GM21529 (cell line): ENCODE data around the gene TRMT2A.

Source experiments
- ATAC-seq: cut with Tn5 transposase; IDR thresholded peaks from one replicate; pipeline ENCODE4 v1.9.1; 2021; ENCODE audit not compliant: unreplicated experiment

Gene TRMT2A

GRCh38 chr22:20107951-20108756, 8.9 kb downstream of the TRMT2A start:
- no peak for ATAC-seq

DNA sequence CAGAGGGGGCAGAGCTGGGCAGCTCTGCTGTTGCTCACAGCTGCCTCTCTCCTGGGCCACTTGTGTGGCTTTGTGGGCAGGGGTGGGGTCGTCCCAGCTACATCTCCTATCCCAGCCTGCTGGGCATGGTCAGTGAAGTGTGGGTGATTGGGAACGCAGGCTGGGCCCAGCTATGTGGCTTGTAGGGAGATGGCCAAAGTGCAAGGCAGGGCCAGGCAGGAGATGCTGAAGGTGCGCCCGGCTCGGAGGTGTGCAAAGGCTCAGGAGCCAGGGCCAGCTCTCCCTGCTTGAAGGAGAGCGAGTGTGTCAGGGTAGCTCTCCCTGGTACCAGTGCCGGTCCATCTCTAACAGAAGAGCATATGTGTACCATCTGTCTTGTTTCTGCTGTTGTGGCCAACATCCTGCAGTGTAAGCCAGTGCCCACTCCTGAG, 9.5 kb downstream of the TRMT2A start:
- ATAC-seq: no peak

GRCh38 chr22:20106849-20107237, 10.2 kb downstream of the TRMT2A start:
- no peak for ATAC-seq

DNA sequence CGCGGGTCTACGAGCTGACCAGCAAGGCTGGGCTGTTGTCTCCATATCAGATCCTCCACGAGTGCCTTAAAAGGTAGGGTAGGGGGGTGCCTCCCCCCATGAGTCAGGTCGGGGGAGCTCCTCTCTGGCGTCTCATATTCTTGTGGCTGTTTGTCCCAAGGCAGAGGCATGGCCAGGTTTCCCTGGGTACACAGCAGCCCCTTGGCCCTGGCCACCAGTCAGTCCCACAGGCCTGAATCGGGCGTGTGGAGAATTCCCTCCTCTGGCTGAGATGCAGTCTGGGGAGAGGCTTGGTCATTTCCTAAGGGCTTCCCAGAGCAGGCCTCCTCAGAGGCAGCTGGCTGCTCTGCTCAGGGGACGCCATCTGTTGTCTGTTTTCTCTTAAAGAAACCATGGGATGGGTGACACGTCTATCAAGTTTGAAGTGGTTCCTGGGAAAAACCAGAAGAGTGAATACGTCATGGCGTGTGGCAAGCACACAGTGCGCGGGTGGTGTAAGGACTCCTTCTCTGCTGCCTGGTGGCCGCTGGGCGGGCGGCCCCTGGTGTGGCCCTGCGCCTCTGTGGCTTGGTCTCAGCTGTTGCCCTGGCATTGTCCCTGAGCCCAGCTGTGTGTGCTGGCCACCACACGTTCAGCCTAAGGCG, 10.7 kb downstream of the TRMT2A start:
- no peak for ATAC-seq

- ATAC-seq: no peak
These were observed 11.4 kb downstream of the TRMT2A start for GRCh38 chr22:20105456-20106204.

- ATAC-seq: no peak
These were observed 14.7 kb downstream of the TRMT2A start for GRCh38 chr22:20102203-20102780.

GRCh38 chr22:20101638-20102037, 15.4 kb downstream of the TRMT2A start:
- ATAC-seq: no peak

- no peak for ATAC-seq
These were observed 17.8 kb downstream of the TRMT2A start for GRCh38 chr22:20099099-20099711.

DNA sequence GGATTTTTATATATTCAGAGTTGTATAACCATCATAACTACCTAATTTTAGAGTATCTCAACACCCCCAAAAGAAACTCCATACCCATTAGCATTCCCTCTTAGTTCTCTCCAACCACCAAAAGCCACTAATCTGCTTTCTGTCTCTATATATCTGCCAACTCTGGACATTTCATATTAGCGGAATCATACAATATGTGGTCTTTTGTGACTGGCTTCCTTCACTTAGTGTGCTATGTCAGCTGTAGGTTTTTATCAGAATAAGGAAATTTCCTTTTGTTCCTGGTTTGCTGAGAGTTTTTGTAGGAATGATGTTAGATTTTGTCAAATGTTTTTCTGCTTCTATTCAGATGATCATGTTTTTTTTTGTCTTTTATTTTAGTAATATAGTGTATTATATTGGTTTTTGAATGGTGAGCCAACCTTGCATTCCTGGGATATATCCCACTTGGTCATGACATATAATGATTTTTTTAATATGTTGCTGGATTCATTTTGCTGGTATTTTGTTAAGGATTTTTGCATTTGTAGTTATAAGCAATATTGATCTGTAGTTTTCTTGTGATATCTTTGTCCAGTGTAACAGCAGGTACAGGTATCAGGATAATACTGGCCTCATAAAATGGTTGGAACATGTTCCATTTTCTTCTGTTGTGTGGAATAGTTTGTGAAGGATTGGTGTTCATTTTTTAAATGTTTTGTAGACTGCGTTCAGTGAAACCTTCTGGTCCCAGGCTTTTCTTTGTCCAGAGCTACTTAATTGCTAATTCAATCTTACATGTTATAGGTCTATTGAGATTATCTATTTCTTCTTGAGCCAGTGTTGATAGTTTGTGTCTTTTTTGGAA, 20.2 kb downstream of the TRMT2A start:
- ATAC-seq: no peak

DNA sequence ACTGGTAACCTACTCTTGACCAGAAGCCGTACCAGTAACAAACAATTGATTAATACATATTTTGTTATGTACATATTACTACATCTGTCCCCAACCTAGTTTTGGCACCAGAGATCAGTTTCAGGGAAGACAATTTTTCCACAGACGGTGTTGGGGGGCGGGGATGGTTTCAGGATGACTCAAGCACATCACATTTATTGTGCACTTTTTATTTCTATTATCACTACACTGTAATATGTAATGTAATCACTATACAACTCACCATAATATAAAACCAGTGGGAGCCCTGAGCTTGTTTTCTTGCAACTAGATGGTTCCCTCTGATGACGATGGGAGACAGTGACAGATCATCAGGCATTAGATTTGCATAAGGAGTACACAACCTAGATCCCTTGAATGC, 21.5 kb downstream of the TRMT2A start:
- ATAC-seq: no peak

GRCh38 chr22:20094197-20094807, 22.7 kb downstream of the TRMT2A start:
- ATAC-seq: no peak

DNA sequence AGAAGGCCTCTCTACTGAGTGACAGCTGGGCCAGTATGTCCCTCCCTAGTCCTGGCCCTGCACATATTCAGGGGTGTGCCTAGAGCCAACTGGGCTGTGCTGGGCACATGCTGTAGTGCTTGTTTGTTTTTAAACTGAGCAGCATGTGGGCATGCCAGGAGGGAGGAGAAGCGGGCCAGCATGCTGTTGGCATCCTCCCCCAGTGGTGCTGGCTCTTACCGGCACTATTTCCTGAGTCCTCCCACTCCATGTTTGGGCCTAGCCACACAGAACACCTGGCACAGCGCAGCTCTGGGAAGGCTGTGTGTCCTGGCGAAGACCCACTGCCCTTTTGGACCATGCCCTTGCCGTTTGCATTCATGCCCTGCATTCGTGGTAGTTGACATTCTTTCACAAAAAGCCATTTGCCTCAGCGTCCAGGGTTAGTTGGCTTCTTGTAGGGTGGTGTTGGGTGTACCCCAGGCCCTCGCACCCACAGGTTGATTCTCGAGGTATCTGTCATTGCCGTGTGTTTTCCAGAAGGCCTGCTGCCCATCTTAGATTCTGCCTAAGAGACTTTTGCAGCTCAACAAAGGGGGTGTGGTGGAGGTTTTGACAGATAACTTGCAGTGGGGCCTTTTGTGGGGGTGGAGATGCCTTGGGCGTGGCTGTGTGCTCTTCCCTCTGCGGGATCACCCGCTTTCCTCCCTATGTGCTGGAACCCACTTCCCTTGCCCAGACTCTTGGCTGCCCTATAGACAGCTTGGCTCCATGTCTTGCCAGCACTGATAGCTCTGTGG, 23.4 kb downstream of the TRMT2A start:
- no peak for ATAC-seq

DNA sequence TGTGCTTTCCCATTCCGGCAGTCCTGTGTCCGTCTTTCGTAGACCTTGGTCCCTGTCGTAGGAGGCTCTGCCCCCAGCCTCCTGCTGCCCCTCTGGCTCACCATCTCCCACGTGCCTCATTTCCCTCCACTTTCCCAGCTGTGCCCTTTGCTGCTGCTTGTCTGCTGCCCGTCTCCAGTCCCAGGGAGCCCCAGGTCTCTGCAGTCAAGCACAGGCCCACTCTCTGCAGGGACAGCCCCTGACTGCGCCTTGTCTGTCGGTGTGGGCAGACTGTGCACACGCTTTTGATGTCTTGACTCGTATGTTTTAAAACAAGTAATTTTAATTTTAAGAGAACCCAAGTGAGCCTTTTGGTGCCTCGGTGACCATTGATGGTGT, 24.6 kb downstream of the TRMT2A start:
- no peak for ATAC-seq

DNA sequence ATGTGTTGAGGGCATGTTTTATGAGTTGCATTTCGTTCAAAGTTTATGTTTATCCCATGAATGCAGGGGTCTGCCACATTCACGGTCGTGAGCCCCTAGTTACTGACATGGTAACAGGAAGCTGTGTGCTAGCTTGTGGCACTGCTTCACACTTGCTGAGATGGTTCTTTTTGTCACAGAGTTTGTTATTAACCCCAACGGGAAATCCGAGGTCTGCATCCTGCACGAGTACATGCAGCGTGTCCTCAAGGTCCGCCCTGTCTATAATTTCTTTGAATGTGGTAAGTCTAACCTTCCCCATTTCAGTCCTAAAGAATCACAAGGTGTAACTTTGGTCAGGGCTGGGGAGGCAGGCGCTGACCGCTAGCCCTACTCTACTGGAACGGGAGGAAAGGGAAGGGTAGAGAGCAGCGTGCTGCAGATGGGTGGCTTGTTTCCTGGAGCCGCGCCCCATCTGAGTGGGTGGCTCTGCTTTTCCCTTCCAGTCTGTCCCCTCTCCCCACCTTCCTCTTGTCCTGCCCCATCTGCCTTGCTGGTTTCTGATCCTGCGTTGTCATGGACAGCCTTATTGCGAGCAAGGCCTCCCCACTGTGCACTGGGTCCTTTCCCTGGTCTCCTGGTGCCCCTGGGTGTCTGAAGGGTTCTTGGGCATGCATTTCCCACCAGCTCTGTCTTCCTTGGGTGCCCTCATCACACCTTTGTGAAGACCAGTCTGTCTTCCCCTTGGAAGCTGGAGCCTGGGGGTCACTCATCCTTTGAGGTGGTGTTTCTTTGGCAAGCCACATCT, 25.1 kb downstream of the TRMT2A start:
- ATAC-seq: no peak

GRCh38 chr22:20090730-20091240, 26.2 kb downstream of the TRMT2A start:
- no peak for ATAC-seq

DNA sequence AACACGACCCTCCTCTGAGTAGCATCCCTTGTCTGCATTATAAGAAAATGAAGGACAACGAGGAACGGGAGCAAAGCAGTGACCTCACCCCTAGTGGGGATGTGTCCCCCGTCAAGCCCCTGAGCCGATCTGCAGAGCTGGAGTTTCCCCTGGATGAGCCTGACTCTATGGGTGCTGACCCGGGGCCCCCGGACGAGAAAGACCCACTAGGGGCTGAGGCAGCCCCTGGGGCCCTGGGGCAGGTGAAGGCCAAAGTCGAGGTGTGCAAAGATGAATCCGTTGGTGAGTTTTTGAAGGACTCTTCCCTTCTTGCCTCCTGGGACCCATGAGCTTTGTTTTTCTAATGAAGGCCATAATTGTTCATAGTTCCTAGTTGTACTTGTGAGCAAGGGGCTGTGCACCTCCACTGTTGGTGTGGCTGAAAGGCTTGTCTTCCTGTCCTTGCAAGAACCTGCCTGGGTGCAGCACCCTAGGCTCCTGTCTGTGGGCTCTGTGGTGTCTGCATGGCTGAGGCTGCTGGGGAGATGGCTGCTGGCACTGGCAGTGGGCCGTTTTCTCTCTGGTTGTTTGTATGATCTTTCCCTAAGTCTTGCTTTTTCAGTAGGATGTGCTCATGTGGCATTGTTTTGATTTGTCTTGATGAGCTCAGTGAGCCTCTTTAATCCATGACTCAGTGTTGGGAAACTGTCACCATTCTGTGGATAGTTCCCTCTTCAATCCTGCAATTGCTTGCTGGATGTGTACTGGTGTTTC, 26.9 kb downstream of the TRMT2A start:
- no peak for ATAC-seq

DNA sequence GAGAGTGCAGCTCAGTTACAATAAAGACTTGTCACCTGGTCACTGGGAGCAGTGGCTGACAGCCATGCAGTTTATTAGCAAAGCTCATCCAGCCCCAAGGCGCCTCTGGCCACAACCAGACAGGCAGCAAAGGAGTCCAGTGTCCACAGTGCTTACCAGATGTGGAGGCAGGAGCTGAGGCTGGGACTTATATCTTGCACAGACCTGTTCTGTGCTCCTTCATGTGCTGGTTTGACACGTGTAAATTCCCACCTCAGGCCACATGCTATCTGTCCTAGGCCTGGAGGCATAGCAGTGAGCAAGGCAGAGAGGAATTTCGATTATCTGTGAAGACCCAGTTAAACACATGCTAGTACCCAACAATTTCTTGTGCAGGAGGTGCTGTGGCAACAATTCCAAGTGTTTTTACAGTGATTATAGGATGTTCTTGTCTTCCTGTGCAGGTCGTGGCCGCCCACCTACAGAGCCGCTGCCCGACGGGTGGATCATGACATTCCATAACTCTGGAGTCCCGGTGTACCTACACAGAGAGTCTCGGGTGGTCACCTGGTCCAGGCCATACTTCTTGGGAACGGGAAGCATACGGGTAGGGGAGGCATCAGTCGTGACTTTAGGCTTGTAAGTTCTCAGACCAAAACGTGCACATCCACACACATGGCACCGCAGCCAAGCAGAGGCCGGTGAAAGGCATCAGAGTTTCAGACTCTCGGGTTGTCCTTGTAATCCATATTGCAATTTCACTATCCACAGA, 27.6 kb downstream of the TRMT2A start:
- no peak for ATAC-seq
